Measurements from ENCODE around the gene MT1F.
"Not testable (repeated sequence)": the region's sequence is repeated elsewhere in the genome, so short reads cannot be mapped to it uniquely, and the experiment has no call there.

Gene MT1F

GRCh38 chr16:56649271-56649670 lies 8.5 kb upstream of the MT1F start:
- H3K27ac ChIP-seq (ENCODE audit: low read length): no peak overlapping the region
- no peaks in the 10 kb centered on the region for H3K9me3 ChIP-seq (ENCODE audit: control insufficient read depth, low read depth, low read length)
- H3K36me3 ChIP-seq (ENCODE audit: control insufficient read depth, low read depth, low read length): no peaks in the 10 kb centered on the region
- H3K9ac ChIP-seq (ENCODE audit: low read length): no peak overlapping the region
- no peaks in the 10 kb centered on the region for H3K4me1 ChIP-seq (ENCODE audit: control insufficient read depth, low read depth, low read length)
- H3K27me3 ChIP-seq (ENCODE audit: control insufficient read depth, insufficient read depth, low read length): peaks cover 61% of the 10 kb centered on the region
- H3K4me3 ChIP-seq (ENCODE audit: low read length): no peak overlapping the region

- H3K36me3 ChIP-seq (ENCODE audit: control insufficient read depth, low read depth, low read length): no peaks in the 10 kb centered on the region
- H3K4me1 ChIP-seq (ENCODE audit: control insufficient read depth, low read depth, low read length): no peaks in the 10 kb centered on the region
- H3K27me3 ChIP-seq (ENCODE audit: control insufficient read depth, insufficient read depth, low read length): peaks cover 55% of the 10 kb centered on the region
- no peak overlapping the region for H3K4me3 ChIP-seq (ENCODE audit: low read length)
- no peaks in the 10 kb centered on the region for H3K9me3 ChIP-seq (ENCODE audit: control insufficient read depth, low read depth, low read length)
- no peak overlapping the region for H3K9ac ChIP-seq (ENCODE audit: low read length)
- H3K27ac ChIP-seq (ENCODE audit: low read length): no peak overlapping the region
These were observed 7.9 kb upstream of the MT1F start for GRCh38 chr16:56649820-56650219.

GRCh38 chr16:56651586-56651985 lies 6.2 kb upstream of the MT1F start, which contains the start of gene MT1B:
MT1B (plus strand) TSS chr16:56651886; CDS start chr16:56651954, 68 bp downstream.
- no peak within 1 kb of the TSS for H3K9ac ChIP-seq (ENCODE audit: low read length)
- H3K4me1 ChIP-seq (ENCODE audit: control insufficient read depth, low read depth, low read length): no peaks in the 10 kb centered on the region
- H3K9me3 ChIP-seq (ENCODE audit: control insufficient read depth, low read depth, low read length): no peaks in the 10 kb centered on the region
- H3K27me3 ChIP-seq (ENCODE audit: control insufficient read depth, insufficient read depth, low read length): peaks cover 44% of the 10 kb centered on the region
- no peak within 1 kb of the TSS for H3K4me3 ChIP-seq (ENCODE audit: low read length)
- H3K27ac ChIP-seq (ENCODE audit: low read length): no peak within 1 kb of the TSS
- H3K36me3 ChIP-seq (ENCODE audit: control insufficient read depth, low read depth, low read length): no peaks in the 10 kb centered on the region

DNA sequence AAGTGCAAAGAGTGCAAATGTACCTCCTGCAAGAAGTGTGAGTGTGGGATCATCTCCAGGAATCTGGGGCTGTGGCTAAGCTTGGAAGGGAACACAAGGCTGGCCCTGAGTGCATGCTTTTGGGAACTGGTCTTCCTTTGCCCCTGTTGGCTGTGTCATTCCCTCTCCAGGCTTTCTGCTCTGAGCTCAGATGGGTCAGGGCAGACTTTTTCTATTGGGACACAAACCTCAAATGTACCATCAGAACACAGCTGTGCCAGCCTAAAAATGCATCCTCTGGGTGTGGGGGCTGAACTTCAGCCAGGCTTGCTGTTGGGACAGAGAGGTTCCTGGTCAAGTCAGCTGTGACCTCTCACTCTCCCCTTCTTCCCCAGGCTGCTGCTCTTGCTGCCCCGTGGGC lies 5.2 kb upstream of the MT1F start:
- Histone ChIP-seq H3K36me3 (ENCODE audit: control insufficient read depth, low read depth, low read length) (no peaks in the 10 kb centered on the region), H3K27ac (ENCODE audit: low read length) (no peak overlapping the region), H3K4me1 (ENCODE audit: control insufficient read depth, low read depth, low read length) (no peaks in the 10 kb centered on the region), H3K27me3 (ENCODE audit: control insufficient read depth, insufficient read depth, low read length) (peaks cover 37% of the 10 kb centered on the region), H3K9me3 (ENCODE audit: control insufficient read depth, low read depth, low read length) (no peaks in the 10 kb centered on the region), H3K9ac (ENCODE audit: low read length) (no peak overlapping the region), H3K4me3 (ENCODE audit: low read length) (no peak overlapping the region)

GRCh38 chr16:56653218-56653617 lies 4.5 kb upstream of the MT1F start:
- Histone ChIP-seq H3K36me3 (ENCODE audit: control insufficient read depth, low read depth, low read length) (no peaks in the 10 kb centered on the region), H3K27me3 (ENCODE audit: control insufficient read depth, insufficient read depth, low read length) (peaks cover 36% of the 10 kb centered on the region), H3K9me3 (ENCODE audit: control insufficient read depth, low read depth, low read length) (no peaks in the 10 kb centered on the region), H3K27ac (ENCODE audit: low read length) (no peak overlapping the region), H3K4me1 (ENCODE audit: control insufficient read depth, low read depth, low read length) (no peaks in the 10 kb centered on the region), H3K9ac (ENCODE audit: low read length) (no peak overlapping the region), H3K4me3 (ENCODE audit: low read length) (no peak overlapping the region)

GRCh38 chr16:56658327-56658875 lies 642 bp downstream of the MT1F start:
- H3K9ac ChIP-seq (ENCODE audit: low read length): peak overlapping the region; percentile 43
- H3K27ac ChIP-seq (ENCODE audit: low read length): no peak overlapping the region
- H3K9me3 ChIP-seq (ENCODE audit: control insufficient read depth, low read depth, low read length): no peaks in the 10 kb centered on the region
- peaks cover 67% of the 10 kb centered on the region for H3K27me3 ChIP-seq (ENCODE audit: control insufficient read depth, insufficient read depth, low read length)
- no peaks in the 10 kb centered on the region for H3K4me1 ChIP-seq (ENCODE audit: control insufficient read depth, low read depth, low read length)
- no peaks in the 10 kb centered on the region for H3K36me3 ChIP-seq (ENCODE audit: control insufficient read depth, low read depth, low read length)
- H3K4me3 ChIP-seq (ENCODE audit: low read length): peak overlapping the region; percentile 93

DNA sequence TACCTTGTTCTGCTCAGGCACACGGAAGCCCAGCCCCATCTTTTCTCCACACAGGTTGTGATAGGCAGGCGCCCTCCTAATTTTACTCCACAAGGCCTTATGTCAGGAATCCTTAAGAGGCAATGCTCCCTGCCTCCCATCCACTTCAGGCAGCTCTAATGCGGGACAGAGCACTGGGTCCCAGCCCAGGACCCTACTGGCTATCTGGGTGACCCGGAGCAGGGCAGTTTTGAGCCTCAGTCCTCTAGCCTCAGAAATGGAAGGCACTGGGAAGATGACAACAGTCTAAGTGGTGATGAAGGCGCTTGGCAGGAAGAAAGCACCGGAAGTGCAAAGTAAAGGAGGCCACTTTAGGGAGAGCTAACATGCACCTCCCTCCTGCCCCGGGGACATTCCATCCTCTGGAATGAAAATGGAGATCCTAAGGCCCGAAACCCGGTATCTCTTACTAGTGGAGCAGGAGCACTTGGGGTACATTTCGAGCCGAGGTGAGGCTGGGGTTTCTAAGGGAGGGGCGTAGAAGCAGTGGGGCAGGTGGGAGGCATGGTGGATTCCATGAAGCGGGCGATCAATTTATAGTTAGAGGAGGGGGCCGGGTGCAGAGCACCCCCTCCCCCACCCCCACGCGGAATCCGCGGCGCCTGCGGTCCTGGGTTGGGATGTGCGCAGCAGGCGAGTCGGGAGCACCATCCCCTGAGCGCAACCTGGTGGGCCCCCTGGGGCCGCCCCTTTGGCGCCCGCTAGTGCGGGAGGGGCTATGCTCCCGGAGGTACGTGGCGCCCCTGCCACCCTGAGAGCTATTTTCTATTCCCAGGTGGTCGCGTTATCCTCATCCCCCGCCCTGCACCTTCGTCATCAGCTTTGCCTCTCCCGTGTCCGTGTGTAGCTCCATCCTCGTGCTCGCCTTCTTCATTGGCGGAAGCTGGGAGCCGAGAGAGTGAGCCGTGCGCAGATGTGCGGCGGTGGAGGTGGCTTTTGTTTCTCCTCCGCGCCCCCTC lies 4.9 kb downstream of the MT1F start:
- Histone ChIP-seq H3K9ac (ENCODE audit: low read length) (peak overlapping the region; percentile 46), H3K4me1 (ENCODE audit: control insufficient read depth, low read depth, low read length) (no peaks in the 10 kb centered on the region), H3K27ac (ENCODE audit: low read length) (no peak overlapping the region), H3K27me3 (ENCODE audit: control insufficient read depth, insufficient read depth, low read length) (peaks cover 96% of the 10 kb centered on the region), H3K9me3 (ENCODE audit: control insufficient read depth, low read depth, low read length) (no peaks in the 10 kb centered on the region), H3K36me3 (ENCODE audit: control insufficient read depth, low read depth, low read length) (no peaks in the 10 kb centered on the region), H3K4me3 (ENCODE audit: low read length) (peak overlapping the region; percentile 60)

- Histone ChIP-seq H3K9ac (ENCODE audit: low read length) (no peak overlapping the region), H3K4me1 (ENCODE audit: control insufficient read depth, low read depth, low read length) (no peaks in the 10 kb centered on the region), H3K9me3 (ENCODE audit: control insufficient read depth, low read depth, low read length) (no peaks in the 10 kb centered on the region), H3K27me3 (ENCODE audit: control insufficient read depth, insufficient read depth, low read length) (peaks cover 97% of the 10 kb centered on the region), H3K4me3 (ENCODE audit: low read length) (no peak overlapping the region), H3K27ac (ENCODE audit: low read length) (no peak overlapping the region), H3K36me3 (ENCODE audit: control insufficient read depth, low read depth, low read length) (no peaks in the 10 kb centered on the region)
These were observed 6.7 kb downstream of the MT1F start for GRCh38 chr16:56664506-56664905.

DNA sequence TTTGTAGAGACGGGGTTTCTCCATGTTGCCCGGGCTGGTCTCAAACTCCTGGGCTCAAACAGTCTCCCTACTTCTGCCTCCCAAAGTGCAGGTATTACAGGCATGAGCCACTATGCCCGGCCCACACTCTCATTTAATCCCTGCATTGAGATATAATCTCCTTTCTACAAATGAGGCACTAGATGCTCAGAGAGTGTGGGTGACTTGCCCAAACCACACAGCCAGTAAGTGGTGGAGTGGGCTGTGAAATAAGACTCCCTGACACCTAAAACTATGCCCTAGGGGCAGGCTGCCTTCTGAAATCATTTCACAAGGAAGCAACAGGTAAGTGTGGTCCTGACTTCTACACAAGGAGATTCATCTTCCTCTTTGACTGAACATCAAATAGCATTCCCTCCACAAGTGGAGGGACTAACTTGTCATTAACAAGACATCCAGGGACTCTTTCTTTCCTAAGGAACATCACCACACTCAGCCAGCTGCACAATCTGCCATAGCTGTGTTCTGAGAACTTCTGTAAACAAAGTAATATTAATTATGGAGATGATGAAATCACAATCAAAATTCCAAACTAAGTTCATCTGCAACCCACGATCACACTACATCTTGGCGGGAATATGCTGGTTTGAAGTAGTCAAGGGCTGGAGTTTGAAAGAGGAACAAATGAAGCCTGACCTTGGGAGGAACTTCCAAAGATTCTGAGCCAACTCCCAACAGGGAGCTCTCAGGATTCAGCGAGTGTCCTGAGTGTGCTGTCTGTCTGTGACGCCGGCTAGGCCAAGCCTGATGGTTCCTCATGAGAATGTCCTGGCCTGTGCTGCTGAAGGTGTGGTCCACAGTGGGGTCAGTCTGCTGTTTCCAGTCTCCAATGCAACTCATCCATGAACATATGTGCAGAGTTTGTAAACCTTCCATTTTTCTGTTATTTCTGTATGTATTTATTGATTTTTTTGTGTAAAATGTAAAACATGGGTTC lies 7.8 kb downstream of the MT1F start:
- H3K4me3 ChIP-seq (ENCODE audit: low read length); H3K4me1 ChIP-seq (ENCODE audit: control insufficient read depth, low read depth, low read length); H3K9me3 ChIP-seq (ENCODE audit: control insufficient read depth, low read depth, low read length); H3K9ac ChIP-seq (ENCODE audit: low read length); H3K36me3 ChIP-seq (ENCODE audit: control insufficient read depth, low read depth, low read length); H3K27ac ChIP-seq (ENCODE audit: low read length): not testable (repeated sequence)
- peaks cover 97% of the 10 kb centered on the region for H3K27me3 ChIP-seq (ENCODE audit: control insufficient read depth, insufficient read depth, low read length)

DNA sequence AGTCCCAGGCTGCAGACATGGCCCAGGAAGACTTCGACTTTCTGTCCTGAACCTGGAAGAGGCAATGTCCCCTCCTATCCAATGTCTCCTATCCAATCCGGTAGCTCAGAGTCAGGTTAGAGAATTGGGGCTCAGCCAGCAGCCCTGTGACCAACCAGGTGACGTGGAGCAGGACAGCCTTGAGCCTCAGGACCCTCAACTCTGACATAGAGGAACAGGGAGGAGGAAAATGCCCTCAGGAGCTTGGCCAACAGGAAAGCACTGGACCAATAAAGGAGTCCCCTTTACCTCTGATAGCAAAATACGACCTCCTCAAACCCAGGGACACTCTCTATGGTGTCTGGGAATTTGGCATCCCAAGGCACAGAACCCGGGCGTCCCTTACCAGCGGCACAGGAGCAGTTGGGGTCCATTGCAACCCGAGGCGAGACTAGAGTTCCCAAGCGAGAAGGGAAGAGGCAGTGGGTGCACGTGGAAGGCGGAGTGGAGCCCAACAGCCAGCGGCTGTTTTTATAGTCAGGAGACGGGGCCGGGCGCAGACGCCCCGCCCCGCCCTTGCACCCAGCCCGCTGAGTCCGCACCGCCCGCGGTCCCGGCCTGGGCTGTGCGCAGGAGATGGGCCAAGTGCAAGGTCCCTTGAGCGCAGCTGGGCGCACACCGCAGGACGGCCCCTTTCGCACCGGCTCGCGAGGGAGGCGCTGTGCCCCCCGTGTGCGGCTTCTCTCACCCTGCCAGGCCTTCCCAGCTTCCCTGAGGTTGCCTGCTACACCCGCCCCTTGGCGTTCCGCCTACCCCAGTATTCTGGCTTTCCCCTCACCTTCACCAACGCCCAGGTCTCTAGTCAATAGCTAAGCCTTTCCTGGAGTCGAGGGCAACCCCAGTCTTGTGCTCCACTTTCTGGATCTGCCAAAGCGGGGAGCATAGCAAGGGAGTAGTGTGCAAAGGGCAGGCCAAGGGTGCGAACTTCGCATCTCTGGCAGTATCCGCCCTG lies 10.1 kb downstream of the MT1F start, which contains the start of gene MT1G:
Gene MT1G (minus strand): TSS at position 485 of the 991 bp plus-strand sequence. CDS start 72 bp downstream, at position 413.
- H3K4me1 ChIP-seq (ENCODE audit: control insufficient read depth, low read depth, low read length): no peaks in the 10 kb centered on the region
- H3K27me3 ChIP-seq (ENCODE audit: control insufficient read depth, insufficient read depth, low read length): peaks cover 92% of the 10 kb centered on the region
- H3K27ac ChIP-seq (ENCODE audit: low read length): no peak within 1 kb of the TSS
- no peak within 1 kb of the TSS for H3K9ac ChIP-seq (ENCODE audit: low read length)
- H3K36me3 ChIP-seq (ENCODE audit: control insufficient read depth, low read depth, low read length): no peaks in the 10 kb centered on the region
- peak within 1 kb of the TSS; percentile 48 for H3K4me3 ChIP-seq (ENCODE audit: low read length)
- H3K9me3 ChIP-seq (ENCODE audit: control insufficient read depth, low read depth, low read length): no peaks in the 10 kb centered on the region

Measured in iPS-18a (cell line).